Measurements from ENCODE around the gene SCRN2.

GRCh38 chr17:47882695-47883588, 41.9 kb upstream of the SCRN2 start:
- TF ChIP-seq ZFP30 (CRISPR knock-in tag; IDR thresholded peaks at IDR 0.05) (no peak), POU6F1 (CRISPR knock-in tag; IDR thresholded peaks at IDR 0.05; ENCODE audit: borderline replicate concordance, low read depth) (no peak), CREB5 (CRISPR knock-in tag; IDR thresholded peaks at IDR 0.05; ENCODE audit: low read depth) (no peak), RARB (CRISPR knock-in tag; IDR thresholded peaks at IDR 0.05) (no peak), ZFP3 (CRISPR knock-in tag; IDR thresholded peaks at IDR 0.05) (no peak), ARNTL (CRISPR knock-in tag; IDR thresholded peaks at IDR 0.05; ENCODE audit: borderline replicate concordance, low read depth) (no peak), PATZ1 (CRISPR knock-in tag; IDR thresholded peaks at IDR 0.05; ENCODE audit: borderline replicate concordance) (no peak), ZNF70 (CRISPR knock-in tag; IDR thresholded peaks at IDR 0.05) (no peak), TCF4 (CRISPR knock-in tag; IDR thresholded peaks at IDR 0.05; ENCODE audit: borderline replicate concordance) (no peak), ZNF8 (CRISPR knock-in tag; IDR thresholded peaks at IDR 0.05) (no peak), GLIS3 (CRISPR knock-in tag; IDR thresholded peaks at IDR 0.05) (no peak), TSHZ2 (CRISPR knock-in tag; IDR thresholded peaks at IDR 0.05) (no peak)

Measured in SK-N-SH treated with all-trans-retinoic acid at 6 μM for 48 hours (cell line).